Measurements from ENCODE around the gene RFTN1.

GRCh38 chr3:16277471-16277870, 236.0 kb downstream of the RFTN1 start:
- no peak for TF ChIP-seq CTCF (conservative IDR thresholded peaks at IDR 0.05; ENCODE audit: low read length)
- no peak for TF ChIP-seq EZH2phosphoT487 (IDR thresholded peaks at IDR 0.05; ENCODE audit: borderline replicate concordance)

All from Loucy (cell line).